ENCODE data around the gene EFEMP2. TPM values are rescaled to one million over a fixed set of nuclear protein-coding genes. Genes with fewer than 3 reads are reported as not detected.

EFEMP2 gene
- total RNA-seq, 1 donor from 2014 or later, result 310 TPM

- Mint-ChIP-seq H3K4me3 (ENCODE audit: unreplicated experiment) (no peak overlapping the region), H3K27me3 (ENCODE audit: low read depth) (no peaks in the 10 kb centered on the region), H3K4me1 (ENCODE audit: low read depth) (peaks cover 8% of the 10 kb centered on the region), H3K36me3 (ENCODE audit: low read depth) (peaks cover 11% of the 10 kb centered on the region), H3K9me3 (ENCODE audit: low read depth) (no peaks in the 10 kb centered on the region), H3K27ac (ENCODE audit: unreplicated experiment) (no peak overlapping the region)
- TF ChIP-seq CTCF (IDR thresholded peaks at IDR 0.05), result no peak
- DNase-seq (ENCODE audit: low spot score), result no peak
Observed at GRCh38 chr11:65880027-65880426, 7.4 kb upstream of the EFEMP2 start.

- Mint-ChIP-seq H3K36me3 (ENCODE audit: low read depth) (peaks cover 11% of the 10 kb centered on the region), H3K4me1 (ENCODE audit: low read depth) (peaks cover 4% of the 10 kb centered on the region), H3K9me3 (ENCODE audit: low read depth) (no peaks in the 10 kb centered on the region), H3K27me3 (ENCODE audit: low read depth) (no peaks in the 10 kb centered on the region), H3K4me3 (ENCODE audit: unreplicated experiment) (no peak within 1 kb of the TSS), H3K27ac (ENCODE audit: unreplicated experiment) (no peak within 1 kb of the TSS)
- no peak for DNase-seq (ENCODE audit: low spot score)
- TF ChIP-seq CTCF (IDR thresholded peaks at IDR 0.05), result no peak
Observed at GRCh38 chr11:65879617-65880016, 7.0 kb upstream of the EFEMP2 start, which contains the start of gene CTSW. TSS of gene CTSW (plus strand) at chr11:65879837. CDS start at chr11:65879855, 18 bp downstream.

- Mint-ChIP-seq H3K36me3 (ENCODE audit: low read depth) (peaks cover 7% of the 10 kb centered on the region), H3K9me3 (ENCODE audit: low read depth) (no peaks in the 10 kb centered on the region), H3K27me3 (ENCODE audit: low read depth) (no peaks in the 10 kb centered on the region), H3K4me1 (ENCODE audit: low read depth) (peaks cover 30% of the 10 kb centered on the region), H3K4me3 (ENCODE audit: unreplicated experiment) (peak overlapping the region; percentile 85), H3K27ac (ENCODE audit: unreplicated experiment) (peak overlapping the region; percentile 92)
- TF ChIP-seq CTCF (IDR thresholded peaks at IDR 0.05), result no peak
- DNase-seq (ENCODE audit: low spot score), result peak; percentile 97
Observed at GRCh38 chr11:65873318-65874156, 937 bp upstream of the EFEMP2 start.

GRCh38 chr11:65871811-65872548 is 620 bp downstream of the EFEMP2 start:
- H3K36me3 Mint-ChIP-seq (ENCODE audit: low read depth), result peaks cover 11% of the 10 kb centered on the region
- peak; percentile 52 for TF ChIP-seq CTCF (IDR thresholded peaks at IDR 0.05)
- peaks cover 37% of the 10 kb centered on the region for H3K4me1 Mint-ChIP-seq (ENCODE audit: low read depth)
- no peaks in the 10 kb centered on the region for H3K27me3 Mint-ChIP-seq (ENCODE audit: low read depth)
- peak; percentile 91 for DNase-seq (ENCODE audit: low spot score)
- H3K4me3 Mint-ChIP-seq (ENCODE audit: unreplicated experiment), result peak overlapping the region; percentile 86
- no peaks in the 10 kb centered on the region for H3K9me3 Mint-ChIP-seq (ENCODE audit: low read depth)
- H3K27ac Mint-ChIP-seq (ENCODE audit: unreplicated experiment), result peak overlapping the region; percentile 89
